GM18499 (cell line): ENCODE data around the gene PDE4B.

Source experiments
- ATAC-seq: cut with Tn5 transposase; IDR thresholded peaks from one replicate; pipeline ENCODE4 v1.9.1; 2021; ENCODE audit warnings: moderate number of reproducible peaks; ENCODE audit not compliant: insufficient read depth, unreplicated experiment

PDE4B gene

GRCh38 chr1:66167267-66167666 lies 374.6 kb downstream of the PDE4B start:
- ATAC-seq, result no peak

- ATAC-seq, result no peak
These were observed 375.8 kb downstream of the PDE4B start for GRCh38 chr1:66168467-66168887.

- no peak for ATAC-seq
These were observed 376.4 kb downstream of the PDE4B start for GRCh38 chr1:66168948-66169671.

- ATAC-seq, result no peak
These were observed 379.6 kb downstream of the PDE4B start for GRCh38 chr1:66172272-66172671.

- no peak for ATAC-seq
These were observed 382.4 kb downstream of the PDE4B start for GRCh38 chr1:66175098-66175497.

- no peak for ATAC-seq
These were observed 382.9 kb downstream of the PDE4B start for GRCh38 chr1:66175581-66175980.

GRCh38 chr1:66176012-66176715 lies 383.5 kb downstream of the PDE4B start:
- no peak for ATAC-seq

- ATAC-seq, result no peak
These were observed 384.1 kb downstream of the PDE4B start for GRCh38 chr1:66176832-66177231.

- ATAC-seq, result no peak
These were observed 384.8 kb downstream of the PDE4B start for GRCh38 chr1:66177510-66177909.

GRCh38 chr1:66182026-66182425 lies 389.3 kb downstream of the PDE4B start:
- ATAC-seq, result no peak

- no peak for ATAC-seq
These were observed 390.0 kb downstream of the PDE4B start for GRCh38 chr1:66182551-66183178.

- ATAC-seq, result no peak
These were observed 390.7 kb downstream of the PDE4B start for GRCh38 chr1:66183400-66183799.

- no peak for ATAC-seq
These were observed 404.4 kb downstream of the PDE4B start for GRCh38 chr1:66197120-66197519.

GRCh38 chr1:66197785-66198184 lies 405.1 kb downstream of the PDE4B start:
- no peak for ATAC-seq

GRCh38 chr1:66206563-66207144 lies 414.0 kb downstream of the PDE4B start:
- ATAC-seq, result no peak

- ATAC-seq, result no peak
These were observed 414.8 kb downstream of the PDE4B start for GRCh38 chr1:66207484-66207883.

GRCh38 chr1:66208632-66209031 lies 415.9 kb downstream of the PDE4B start:
- ATAC-seq, result no peak

- ATAC-seq, result no peak
These were observed 418.0 kb downstream of the PDE4B start for GRCh38 chr1:66210635-66211244.

- ATAC-seq, result no peak
These were observed 418.8 kb downstream of the PDE4B start for GRCh38 chr1:66211521-66211920.

- no peak for ATAC-seq
These were observed 420.8 kb downstream of the PDE4B start for GRCh38 chr1:66213491-66213890.

- peak; percentile 70 for ATAC-seq
These were observed 422.2 kb downstream of the PDE4B start for GRCh38 chr1:66214901-66215300.
